22Rv1 (cell line): ENCODE data around the gene CASP5.

Source experiments
- ZFX ChIP-seq: fragments of 450-650 bp; IDR thresholded peaks from 2 replicates; pipeline ENCODE4 v1.6.1; 2017; ENCODE audit warnings: antibody characterized with exemption, borderline replicate concordance
- TF ChIP-seq, protein P1 (sequence below): fragments of 450-650 bp; IDR thresholded peaks from 2 replicates; pipeline ENCODE4 v1.5.1; 2017; ENCODE audit warnings: mild to moderate bottlenecking

DNA sequence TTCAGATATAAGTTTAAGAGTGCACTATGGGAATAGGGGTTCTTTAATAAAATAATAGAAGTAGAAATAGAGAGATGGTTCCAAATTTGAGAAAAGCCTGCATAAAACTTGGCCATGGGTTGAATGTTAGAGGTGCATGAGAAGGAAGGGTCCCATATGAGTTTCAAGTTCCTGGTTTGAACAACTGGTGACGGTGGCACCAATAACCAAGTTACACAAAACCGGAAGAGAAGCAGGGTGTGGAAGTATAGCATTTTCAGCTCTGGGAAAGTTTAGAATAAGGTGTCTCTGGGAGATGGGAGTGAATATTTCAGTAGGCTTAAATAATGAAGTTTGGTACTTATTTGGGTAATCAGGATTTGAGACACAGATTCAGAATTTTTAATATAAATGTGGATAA, 9.5 kb upstream of the CASP5 start:
- TF ChIP-seq, protein P1, sequence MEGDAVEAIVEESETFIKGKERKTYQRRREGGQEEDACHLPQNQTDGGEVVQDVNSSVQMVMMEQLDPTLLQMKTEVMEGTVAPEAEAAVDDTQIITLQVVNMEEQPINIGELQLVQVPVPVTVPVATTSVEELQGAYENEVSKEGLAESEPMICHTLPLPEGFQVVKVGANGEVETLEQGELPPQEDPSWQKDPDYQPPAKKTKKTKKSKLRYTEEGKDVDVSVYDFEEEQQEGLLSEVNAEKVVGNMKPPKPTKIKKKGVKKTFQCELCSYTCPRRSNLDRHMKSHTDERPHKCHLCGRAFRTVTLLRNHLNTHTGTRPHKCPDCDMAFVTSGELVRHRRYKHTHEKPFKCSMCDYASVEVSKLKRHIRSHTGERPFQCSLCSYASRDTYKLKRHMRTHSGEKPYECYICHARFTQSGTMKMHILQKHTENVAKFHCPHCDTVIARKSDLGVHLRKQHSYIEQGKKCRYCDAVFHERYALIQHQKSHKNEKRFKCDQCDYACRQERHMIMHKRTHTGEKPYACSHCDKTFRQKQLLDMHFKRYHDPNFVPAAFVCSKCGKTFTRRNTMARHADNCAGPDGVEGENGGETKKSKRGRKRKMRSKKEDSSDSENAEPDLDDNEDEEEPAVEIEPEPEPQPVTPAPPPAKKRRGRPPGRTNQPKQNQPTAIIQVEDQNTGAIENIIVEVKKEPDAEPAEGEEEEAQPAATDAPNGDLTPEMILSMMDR, result no peak
- no peak for TF ChIP-seq ZFX
